ENCODE data around the gene SPATA16.

GRCh38 chr3:173000553-173000952 is 140.5 kb downstream of the SPATA16 start:
- no peak for TF ChIP-seq POLR2A (IDR thresholded peaks at IDR 0.05; ENCODE audit: insufficient read depth in 1 of 2, low read depth in 2 of 2, low read length in 2 of 2)
- TF ChIP-seq RARG (CRISPR knock-in tag; IDR thresholded peaks at IDR 0.05; ENCODE audit: low read depth), result no peak
- TF ChIP-seq GMEB2 (CRISPR knock-in tag; IDR thresholded peaks at IDR 0.05; ENCODE audit: low read depth), result no peak
